HepG2 (cell line): ENCODE results near the gene FAM209B.
"Not testable (repeated sequence)": the region's sequence is repeated elsewhere in the genome, so short reads cannot be mapped to it uniquely, and the experiment has no call there.

Experiments
- HDAC2 ChIP-seq: sonication (generic); formaldehyde crosslinking; IDR thresholded peaks from 2 replicates; pipeline ENCODE4 v1.4.0; 2020; ENCODE audit warnings: missing genetic modification reagents
- RAD51 ChIP-seq: fragments of 450-650 bp; IDR thresholded peaks from 2 replicates; pipeline ENCODE4 v1.6.1; 2016; ENCODE audit warnings: borderline replicate concordance
- ZFP36 ChIP-seq: fragments of 150-350 bp; IDR thresholded peaks from 2 replicates; pipeline ENCODE4 v1.6.1; 2018; ENCODE audit warnings: borderline replicate concordance, low read length, low read depth; ENCODE audit not compliant: partially characterized antibody
- ZNF354B ChIP-seq: sonication (generic); formaldehyde crosslinking; IDR thresholded peaks from 2 replicates; pipeline ENCODE4 v1.8.0; 2022; ENCODE audit warnings: mild to moderate bottlenecking, missing genetic modification reagents
- ZSCAN12 ChIP-seq: sonication (generic); formaldehyde crosslinking; IDR thresholded peaks from 2 replicates; pipeline ENCODE4 v1.9.0; 2021; ENCODE audit warnings: mild to moderate bottlenecking, missing genetic modification reagents
- TF ChIP-seq, protein P1 (sequence below): sonication (generic); formaldehyde crosslinking; IDR thresholded peaks from 2 replicates; pipeline ENCODE4 v1.5.0; 2020; ENCODE audit warnings: mild to moderate bottlenecking, missing genetic modification reagents, moderate library complexity
- TF ChIP-seq, protein P2 (sequence below), 2 experiments: IDR thresholded peaks; 2 replicates each; pipeline ENCODE4 v1.6.1; 2011 to 2012; ENCODE audit warnings: low read length in 2 of 2, borderline replicate concordance in 1 of 2, low read depth in 1 of 2, mild to moderate bottlenecking in 1 of 2, moderate library complexity in 1 of 2

DNA sequence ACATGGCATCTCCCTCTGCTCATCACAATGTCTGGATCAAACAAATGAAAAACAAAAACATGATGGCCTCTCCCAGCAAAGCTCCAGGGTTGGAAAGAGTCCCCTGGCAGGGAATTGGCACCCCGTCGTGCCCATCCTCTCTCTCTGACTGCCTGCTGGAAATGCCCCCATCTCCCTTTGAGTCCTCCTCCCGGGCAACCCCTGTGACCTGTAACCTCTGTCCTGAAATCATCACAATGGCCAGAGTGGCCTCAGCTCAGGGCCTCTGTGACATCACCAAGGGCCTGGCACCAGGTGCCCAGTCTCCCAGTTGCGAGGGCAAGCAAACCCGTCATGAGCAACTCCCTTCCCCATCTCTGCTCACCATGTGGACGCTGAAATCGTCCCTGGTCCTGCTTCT is 8.6 kb upstream of the FAM209B start, which contains the start of gene FAM209A:
- TF ChIP-seq HDAC2; ZSCAN12 (CRISPR knock-in tag); RAD51; ZNF354B; ZFP36: not testable (repeated sequence)
- TF ChIP-seq, protein P1, sequence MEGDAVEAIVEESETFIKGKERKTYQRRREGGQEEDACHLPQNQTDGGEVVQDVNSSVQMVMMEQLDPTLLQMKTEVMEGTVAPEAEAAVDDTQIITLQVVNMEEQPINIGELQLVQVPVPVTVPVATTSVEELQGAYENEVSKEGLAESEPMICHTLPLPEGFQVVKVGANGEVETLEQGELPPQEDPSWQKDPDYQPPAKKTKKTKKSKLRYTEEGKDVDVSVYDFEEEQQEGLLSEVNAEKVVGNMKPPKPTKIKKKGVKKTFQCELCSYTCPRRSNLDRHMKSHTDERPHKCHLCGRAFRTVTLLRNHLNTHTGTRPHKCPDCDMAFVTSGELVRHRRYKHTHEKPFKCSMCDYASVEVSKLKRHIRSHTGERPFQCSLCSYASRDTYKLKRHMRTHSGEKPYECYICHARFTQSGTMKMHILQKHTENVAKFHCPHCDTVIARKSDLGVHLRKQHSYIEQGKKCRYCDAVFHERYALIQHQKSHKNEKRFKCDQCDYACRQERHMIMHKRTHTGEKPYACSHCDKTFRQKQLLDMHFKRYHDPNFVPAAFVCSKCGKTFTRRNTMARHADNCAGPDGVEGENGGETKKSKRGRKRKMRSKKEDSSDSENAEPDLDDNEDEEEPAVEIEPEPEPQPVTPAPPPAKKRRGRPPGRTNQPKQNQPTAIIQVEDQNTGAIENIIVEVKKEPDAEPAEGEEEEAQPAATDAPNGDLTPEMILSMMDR (CRISPR knock-in tag), result not testable (repeated sequence)
- TF ChIP-seq, protein P2, sequence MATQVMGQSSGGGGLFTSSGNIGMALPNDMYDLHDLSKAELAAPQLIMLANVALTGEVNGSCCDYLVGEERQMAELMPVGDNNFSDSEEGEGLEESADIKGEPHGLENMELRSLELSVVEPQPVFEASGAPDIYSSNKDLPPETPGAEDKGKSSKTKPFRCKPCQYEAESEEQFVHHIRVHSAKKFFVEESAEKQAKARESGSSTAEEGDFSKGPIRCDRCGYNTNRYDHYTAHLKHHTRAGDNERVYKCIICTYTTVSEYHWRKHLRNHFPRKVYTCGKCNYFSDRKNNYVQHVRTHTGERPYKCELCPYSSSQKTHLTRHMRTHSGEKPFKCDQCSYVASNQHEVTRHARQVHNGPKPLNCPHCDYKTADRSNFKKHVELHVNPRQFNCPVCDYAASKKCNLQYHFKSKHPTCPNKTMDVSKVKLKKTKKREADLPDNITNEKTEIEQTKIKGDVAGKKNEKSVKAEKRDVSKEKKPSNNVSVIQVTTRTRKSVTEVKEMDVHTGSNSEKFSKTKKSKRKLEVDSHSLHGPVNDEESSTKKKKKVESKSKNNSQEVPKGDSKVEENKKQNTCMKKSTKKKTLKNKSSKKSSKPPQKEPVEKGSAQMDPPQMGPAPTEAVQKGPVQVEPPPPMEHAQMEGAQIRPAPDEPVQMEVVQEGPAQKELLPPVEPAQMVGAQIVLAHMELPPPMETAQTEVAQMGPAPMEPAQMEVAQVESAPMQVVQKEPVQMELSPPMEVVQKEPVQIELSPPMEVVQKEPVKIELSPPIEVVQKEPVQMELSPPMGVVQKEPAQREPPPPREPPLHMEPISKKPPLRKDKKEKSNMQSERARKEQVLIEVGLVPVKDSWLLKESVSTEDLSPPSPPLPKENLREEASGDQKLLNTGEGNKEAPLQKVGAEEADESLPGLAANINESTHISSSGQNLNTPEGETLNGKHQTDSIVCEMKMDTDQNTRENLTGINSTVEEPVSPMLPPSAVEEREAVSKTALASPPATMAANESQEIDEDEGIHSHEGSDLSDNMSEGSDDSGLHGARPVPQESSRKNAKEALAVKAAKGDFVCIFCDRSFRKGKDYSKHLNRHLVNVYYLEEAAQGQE (IDR thresholded peaks at IDR 0.05; ENCODE audit: borderline replicate concordance in 1 of 2, low read depth in 1 of 2, low read length in 2 of 2), result not testable (repeated sequence)
